H1 (cell line): ENCODE results near the gene PDE4B. TPM values are rescaled to one million over a fixed set of nuclear protein-coding genes. Genes with fewer than 3 reads are reported as not detected.

Experiments used
- PHF8 ChIP-seq: fragments of 200-600 bp; sonication (generic); conservative IDR thresholded peaks from 2 replicates; pipeline ENCODE4 v1.7.1; 2012; ENCODE audit warnings: low read depth, mild to moderate bottlenecking, inconsistent platforms, low read length, moderate library complexity
- polyA plus RNA-seq, 7 experiments: library from polyadenylated mRNA; depleted of rRNA in 3 of 7; stranded (reverse) in 5 of 7; unstranded in 2 of 7; fragments of >200 nt in 5 of 7; fragments of 200-250 nt in 2 of 7; gene quantifications; 1 replicate in 5 of 7; 2 replicates in 1 of 7; 4 replicates in 1 of 7; pipeline versions ENCODE4 v1.2.1 to v1.2.3, GENCODE V29; 2011 to 2013; ENCODE audit warnings: missing spikeins in 2 of 7, mixed read lengths in 2 of 7
- total RNA-seq: library from RNA; stranded (reverse); fragmentation: NEBNext Ultra II Directional; extraction: Animal tissue kit (Norgen Biotek cat#: 25700); gene quantifications from 2 replicates; pipeline ENCODE4 v1.2.1, GENCODE V29; 2021

The PDE4B gene
- total and polyA plus RNA-seq, 2 of the 8 experiments (the other 6 are each of a cell fraction or from before 2014, with no cell fraction given), result 5.0 to 15.1 TPM

DNA sequence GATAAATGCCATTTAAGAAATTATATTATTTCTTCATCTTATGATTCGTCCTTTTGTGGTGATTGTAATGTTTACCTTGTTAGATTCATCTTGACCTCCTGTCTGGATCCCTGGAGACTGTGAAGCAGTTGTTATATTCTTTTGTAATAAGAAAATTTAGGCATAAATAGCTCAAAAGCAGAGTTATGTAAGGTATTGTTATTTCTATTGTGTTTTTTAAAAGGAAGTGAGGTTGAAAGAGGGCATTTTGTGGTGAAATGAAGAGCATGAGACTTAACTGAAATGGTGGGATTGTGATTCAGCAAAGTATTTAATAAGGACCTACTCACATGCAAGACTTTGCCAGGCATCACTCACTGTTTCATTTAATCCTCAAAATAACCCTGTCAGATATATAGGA, 104.0 kb downstream of the PDE4B start (continued):
- no peak for TF ChIP-seq PHF8
